CD4-positive, CD25-positive, alpha-beta regulatory T cell (primary cell): ENCODE results near the gene GASK1A. TPM values are rescaled to one million over a fixed set of nuclear protein-coding genes. Genes with fewer than 3 reads are reported as not detected.

ENCODE experiments used
- ATAC-seq, 2 donors: fragments of 150-1000 bp; cut with Tn5 transposase; one replicate each; pipeline ENCODE4 v1.10.0; 2021; ENCODE audit warnings: low read depth in 2 of 2, moderate number of reproducible peaks in 2 of 2, moderate library complexity in 1 of 2
- DNase-seq, 3 donors: peaks; one replicate each; pipeline versions ENCODE4 v3.0.0 to v3.0.0-alpha.2; 2012 to 2022; ENCODE audit warnings: mixed read lengths in 1 of 3
- H3K27ac ChIP-seq: one replicate; pipeline ENCODE4 v1.7.0; 2013; ENCODE audit warnings: mild to moderate bottlenecking, low read length; ENCODE audit not compliant: insufficient read depth, poor library complexity, severe bottlenecking
- H3K27me3 ChIP-seq: one replicate; pipeline ENCODE4 v1.7.0; 2013; ENCODE audit warnings: low read length; ENCODE audit not compliant: control insufficient read depth, insufficient read depth
- H3K36me3 ChIP-seq: one replicate; pipeline ENCODE4 v1.7.0; 2013; ENCODE audit warnings: mild to moderate bottlenecking, low read length, moderate library complexity; ENCODE audit not compliant: control insufficient read depth, insufficient read depth
- H3K4me1 ChIP-seq: 2 replicates; pipeline ENCODE4 v1.7.0; 2013; ENCODE audit warnings: mild to moderate bottlenecking, low read length; ENCODE audit not compliant: insufficient read depth, control insufficient read depth, poor library complexity, severe bottlenecking
- H3K4me3 ChIP-seq: one replicate; pipeline ENCODE4 v1.7.0; 2013; ENCODE audit warnings: low read depth, mild to moderate bottlenecking, low read length, moderate library complexity
- H3K9me3 ChIP-seq, 2 experiments: 1 replicate in 1 of 2; 2 replicates in 1 of 2; pipeline ENCODE4 v1.7.0; 2013; ENCODE audit warnings: low read length in 2 of 2, mild to moderate bottlenecking in 1 of 2, moderate library complexity in 1 of 2; ENCODE audit not compliant: control insufficient read depth in 2 of 2
- H3K27ac Mint-ChIP-seq, 3 donors: one replicate each; pipeline ENCODE4 v1.8.0; 2020 to 2022; ENCODE audit warnings: mild to moderate bottlenecking in 3 of 3, mixed read lengths in 3 of 3, moderate library complexity in 2 of 3
- H3K27me3 Mint-ChIP-seq: one replicate; pipeline ENCODE4 v1.8.0; 2022; ENCODE audit warnings: mild to moderate bottlenecking, mixed read lengths
- H3K36me3 Mint-ChIP-seq: one replicate; pipeline ENCODE4 v1.8.0; 2020; ENCODE audit warnings: mixed read lengths
- H3K4me1 Mint-ChIP-seq, 4 donors: one replicate each; pipeline ENCODE4 v1.8.0; 2020 to 2022; ENCODE audit warnings: mixed read lengths in 4 of 4, mild to moderate bottlenecking in 1 of 4
- H3K4me3 Mint-ChIP-seq, 4 donors: one replicate each; pipeline ENCODE4 v1.8.0; 2020 to 2022; ENCODE audit warnings: mild to moderate bottlenecking in 4 of 4, mixed read lengths in 4 of 4, moderate library complexity in 3 of 4
- H3K9me3 Mint-ChIP-seq, 7 donors: one replicate each; pipeline ENCODE4 v1.8.0; 2020 to 2022; ENCODE audit warnings: mixed read lengths in 7 of 7, mild to moderate bottlenecking in 3 of 7, moderate library complexity in 2 of 7
- polyA plus RNA-seq, 4 donors: library from polyadenylated mRNA; unstranded; fragments of 300-500 nt; fragmentation: Illumina TruSeq; gene quantifications; one replicate each; pipeline ENCODE4 v1.2.3, GENCODE V29; 2021
- total RNA-seq: library from RNA; stranded (reverse); gene quantifications from one replicate; pipeline ENCODE4 v1.2.3, GENCODE V29; 2022

Gene GASK1A
- total and polyA plus RNA-seq, 5 donors from 2014 or later = not detected

DNA sequence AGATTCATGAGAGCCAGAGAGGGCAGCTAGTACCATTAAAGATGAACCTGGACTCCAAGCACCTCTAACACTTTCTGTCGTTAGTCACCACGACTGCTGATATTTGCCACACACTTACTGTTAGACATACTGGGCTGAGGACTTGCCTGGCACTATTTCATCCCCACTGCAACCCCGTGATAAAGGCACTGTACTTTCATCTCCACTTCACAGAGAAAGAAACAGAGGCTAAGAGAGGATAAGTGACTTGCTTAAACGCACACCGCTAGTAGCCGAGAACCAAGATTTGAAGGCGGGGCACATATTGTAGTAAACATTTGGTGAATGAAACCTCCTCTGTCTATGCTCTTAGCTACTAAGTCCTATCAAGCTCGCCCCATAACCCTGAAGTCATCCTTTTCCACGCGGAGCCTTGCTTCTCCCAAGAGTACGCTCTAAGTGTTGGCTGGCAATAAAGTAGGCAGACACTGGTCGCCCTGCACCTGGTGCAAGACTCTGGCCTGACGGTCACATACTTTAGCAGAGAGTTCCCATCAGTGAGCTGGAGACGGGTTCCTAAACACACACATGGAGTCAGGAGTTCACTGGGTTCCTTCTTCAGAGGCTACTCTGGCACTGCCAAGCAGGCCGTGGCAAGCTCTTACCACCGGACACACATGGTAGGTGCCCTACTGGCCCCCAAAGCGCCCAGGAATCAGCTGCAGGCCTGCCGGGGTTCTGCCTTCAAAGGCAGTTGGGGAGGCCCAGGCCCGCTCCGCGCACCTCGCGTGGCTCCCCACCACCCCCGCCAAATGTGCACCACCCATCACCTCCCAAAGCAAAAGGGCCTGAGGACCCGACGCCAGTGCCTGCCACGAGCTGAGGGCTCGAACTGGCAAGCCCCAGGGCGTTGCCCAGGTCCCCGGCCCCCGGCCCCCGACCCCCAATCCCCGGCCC is 125.8 kb downstream of the GASK1A start:
- Mint-ChIP-seq H3K36me3 (peaks cover 5% of the 10 kb centered on the region), H3K27me3 (peaks cover 17% of the 10 kb centered on the region), H3K4me3 (peak overlapping the region; percentile 39 to 80 (median 79)), H3K27ac (no peak overlapping the region), H3K4me1 (peaks cover 0 to 22% (median 10%) of the 10 kb centered on the region in 4 donors), H3K9me3 (no peaks in the 10 kb centered on the region)
- no peaks in the 10 kb centered on the region for H3K9me3 ChIP-seq
- DNase-seq (peak in 1 of 3 donors; percentile 17), ATAC-seq (no peak)
- peaks cover 12% of the 10 kb centered on the region for H3K4me1 ChIP-seq
- no peak overlapping the region for H3K27ac ChIP-seq
- no peaks in the 10 kb centered on the region for H3K36me3 ChIP-seq
- peak overlapping the region; percentile 21 for H3K4me3 ChIP-seq
- H3K27me3 ChIP-seq = peaks cover 2% of the 10 kb centered on the region

DNA sequence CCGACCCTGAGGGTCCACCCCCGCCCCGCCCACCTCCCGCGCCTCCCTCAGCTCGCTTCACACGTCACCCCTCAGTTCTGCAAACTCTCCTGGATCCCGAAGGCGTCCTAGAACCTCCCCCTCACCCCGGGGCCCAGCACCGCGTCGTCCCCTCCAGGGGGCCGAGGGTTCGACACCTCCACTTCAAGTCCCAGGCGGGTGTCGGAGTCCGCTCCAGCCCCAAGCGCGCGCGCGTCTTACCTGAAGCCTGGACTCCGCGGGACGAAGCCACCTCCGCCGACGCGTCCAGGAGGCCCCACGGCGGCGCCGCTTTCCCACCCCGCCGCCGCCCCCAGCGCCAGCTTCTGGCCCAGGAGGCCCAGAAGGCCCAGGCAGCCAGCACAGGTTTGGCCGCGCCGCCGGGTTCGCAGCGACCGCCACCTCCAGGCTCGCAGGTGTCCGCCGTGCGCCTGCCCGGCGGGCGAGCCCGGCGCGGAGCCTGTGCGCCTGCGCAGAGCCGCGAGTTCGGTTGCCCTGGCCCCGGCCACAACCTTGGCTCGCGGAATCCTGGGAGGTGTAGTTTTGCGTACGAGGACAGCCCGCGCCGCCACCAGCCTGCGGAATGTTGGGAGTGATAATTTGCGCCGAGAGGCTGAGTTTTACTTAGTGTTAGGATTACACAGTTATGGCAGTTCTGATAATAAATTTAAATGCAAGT is 126.6 kb downstream of the GASK1A start, which contains the start of gene POMGNT2:
Gene POMGNT2 (minus strand): TSS at position 484 of the 697 bp plus-strand sequence. CDS start 24,648 bp downstream, outside the sequence.
- Histone ChIP-seq H3K27me3 (peaks cover 2% of the 10 kb centered on the region), H3K4me1 (peaks cover 12% of the 10 kb centered on the region), H3K36me3 (no peaks in the 10 kb centered on the region), H3K27ac (no peak within 1 kb of the TSS), H3K4me3 (peak within 1 kb of the TSS; percentile 72), H3K9me3 (no peaks in the 10 kb centered on the region)
- DNase-seq = peak; percentile 75 to 87 (median 84)
- Mint-ChIP-seq H3K9me3 (no peaks in the 10 kb centered on the region), H3K4me3 (peak within 1 kb of the TSS; percentile 81 to 88 (median 86)), H3K36me3 (peaks cover 3% of the 10 kb centered on the region), H3K4me1 (peaks cover 0 to 22% (median 9%) of the 10 kb centered on the region in 4 donors), H3K27me3 (peaks cover 17% of the 10 kb centered on the region), H3K27ac (peak within 1 kb of the TSS in 2 of 3 donors; percentile 41 to 69)
- ATAC-seq = peak; percentile 92 to 96

DNA sequence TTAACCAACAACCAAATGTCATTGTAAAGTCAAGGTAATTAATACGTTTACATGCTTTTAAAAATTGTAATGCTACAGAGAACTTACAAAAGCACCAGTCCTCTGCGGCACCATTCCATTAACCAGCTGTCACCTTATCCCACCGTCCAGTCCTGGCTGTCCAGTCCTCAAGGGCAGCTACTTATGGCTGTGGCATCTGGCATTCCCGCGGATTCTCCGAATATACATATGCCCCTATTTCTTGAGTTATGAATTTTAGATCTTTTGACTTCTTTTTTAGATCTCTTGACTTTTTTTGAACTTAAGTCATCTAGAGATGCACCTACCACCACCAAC is 127.2 kb downstream of the GASK1A start:
- peak overlapping the region in 2 of 3 donors; percentile 41 to 69 for H3K27ac Mint-ChIP-seq
- DNase-seq (no peak), ATAC-seq (peak in 1 of 2 donors; percentile 1)
- peaks cover 0 to 22% (median 7%) of the 10 kb centered on the region in 4 donors for H3K4me1 Mint-ChIP-seq
- no peak overlapping the region for H3K27ac ChIP-seq
- peaks cover 17% of the 10 kb centered on the region for H3K27me3 Mint-ChIP-seq
- H3K9me3 ChIP-seq = no peaks in the 10 kb centered on the region
- H3K27me3 ChIP-seq = peaks cover 2% of the 10 kb centered on the region
- no peaks in the 10 kb centered on the region for H3K36me3 Mint-ChIP-seq
- peaks cover 12% of the 10 kb centered on the region for H3K4me1 ChIP-seq
- peak overlapping the region; percentile 72 for H3K4me3 ChIP-seq
- no peaks in the 10 kb centered on the region for H3K36me3 ChIP-seq
- H3K4me3 Mint-ChIP-seq = peak overlapping the region; percentile 3 to 88 (median 86)
- H3K9me3 Mint-ChIP-seq = no peaks in the 10 kb centered on the region

Other genes with a start within 250 kb of the GASK1A start
- 0.32 TPM for gene CCDC13, start 206.1 kb upstream of the GASK1A start, total RNA-seq
- under 1 TPM in 3 of 4 donors, not detected in 1; 0.15 to 0.33 (median 0.26) TPM for gene CCDC13, start 206.1 kb upstream of the GASK1A start, polyA plus RNA-seq
- 23.9 TPM for gene HIGD1A, start 174.8 kb upstream of the GASK1A start, total RNA-seq
- gene HIGD1A, start 174.8 kb upstream of the GASK1A start, polyA plus RNA-seq = 100 to 1,000 TPM in 1 of 4 donors, 10 to 100 TPM in 3; 77.6 to 110 (median 91.9) TPM
- not detected for gene ACKR2, start 169.9 kb upstream of the GASK1A start, total RNA-seq
- under 1 TPM in 2 of 4 donors, not detected in 2; 0.29 to 0.35 TPM for gene ACKR2, start 169.9 kb upstream of the GASK1A start, polyA plus RNA-seq
- not detected for gene CYP8B1, start 103.4 kb upstream of the GASK1A start, total RNA-seq
- gene CYP8B1, start 103.4 kb upstream of the GASK1A start, polyA plus RNA-seq = not detected
- 1.3 TPM for gene ZNF662, start 73.2 kb upstream of the GASK1A start, total RNA-seq
- under 1 TPM; 0.41 to 0.78 (median 0.66) TPM for gene ZNF662, start 73.2 kb upstream of the GASK1A start, polyA plus RNA-seq
- 2.0 TPM for gene POMGNT2, start 126.8 kb downstream of the GASK1A start, total RNA-seq
- gene POMGNT2, start 126.8 kb downstream of the GASK1A start, polyA plus RNA-seq = 1 to 10 TPM; 1.7 to 6.3 (median 4.1) TPM